CD14-positive monocyte (primary cell): Measurements from ENCODE around the gene MYNN. TPM values are rescaled to one million over a fixed set of nuclear protein-coding genes. Genes with fewer than 3 reads are reported as not detected.

Experiments used
- DNase-seq, 3 donors: peaks; one replicate each; pipeline ENCODE4 v3.0.0-alpha.2; 2011 to 2022
- H2AFZ ChIP-seq: 2 replicates; pipeline ENCODE4 v1.6.0; 2012; ENCODE audit warnings: mild to moderate bottlenecking, low read depth, low read length, inconsistent platforms; ENCODE audit not compliant: insufficient read depth, poor library complexity, severe bottlenecking
- H3K27ac ChIP-seq, 2 donors: 1 replicate in 1 of 2; 2 replicates in 1 of 2; pipeline ENCODE4 v1.5.1; 2012 to 2013; ENCODE audit warnings: low read length in 2 of 2, control low read depth in 1 of 2, inconsistent platforms in 1 of 2, low read depth in 1 of 2, mild to moderate bottlenecking in 1 of 2
- H3K27me3 ChIP-seq, 2 donors: one replicate each; pipeline versions ENCODE4 v1.6.0 to v1.6.1; 2011 to 2013; ENCODE audit warnings: low read length in 2 of 2; ENCODE audit not compliant: control insufficient read depth in 2 of 2, insufficient read depth in 2 of 2
- H3K36me3 ChIP-seq, 2 donors: replicated peaks in 1 of 2; 1 replicate in 1 of 2; 2 replicates in 1 of 2; pipeline versions ENCODE4 v1.5.1 to v1.6.1; 2012 to 2013; ENCODE audit warnings: low read length in 2 of 2, control low read depth in 1 of 2, inconsistent platforms in 1 of 2, mild to moderate bottlenecking in 1 of 2; ENCODE audit not compliant: insufficient read depth in 2 of 2, control insufficient read depth in 1 of 2
- H3K4me1 ChIP-seq, 2 donors: 1 replicate in 1 of 2; 2 replicates in 1 of 2; pipeline versions ENCODE4 v1.5.1 to v1.6.1; 2012 to 2013; ENCODE audit warnings: low read length in 2 of 2, control low read depth in 1 of 2, inconsistent platforms in 1 of 2, mild to moderate bottlenecking in 1 of 2, moderate library complexity in 1 of 2; ENCODE audit not compliant: insufficient read depth in 2 of 2, control insufficient read depth in 1 of 2
- H3K4me2 ChIP-seq: replicated peaks from 2 replicates; pipeline ENCODE3; 2012; ENCODE audit warnings: low read length, moderate library complexity, mild to moderate bottlenecking; ENCODE audit not compliant: poor library complexity, severe bottlenecking; ENCODE audit errors: extremely low read depth
- H3K4me3 ChIP-seq, 3 experiments: fragments of 200-600 bp in 1 of 3; sonication (generic) in 1 of 3; replicated peaks in 1 of 3; 1 replicate in 2 of 3; 2 replicates in 1 of 3; pipeline ENCODE4 v1.5.1; 2011 to 2013; ENCODE audit warnings: low read length in 3 of 3, mild to moderate bottlenecking in 3 of 3, control low read depth in 2 of 3, low read depth in 2 of 3, inconsistent platforms in 1 of 3, moderate library complexity in 1 of 3
- H3K79me2 ChIP-seq: 2 replicates; pipeline ENCODE4 v1.6.0; 2012; ENCODE audit warnings: mild to moderate bottlenecking, control low read depth, inconsistent platforms, low read length, moderate library complexity; ENCODE audit not compliant: insufficient read depth
- H3K9ac ChIP-seq: 2 replicates; pipeline ENCODE4 v1.6.0; 2017; ENCODE audit warnings: low read length, mild to moderate bottlenecking; ENCODE audit not compliant: insufficient read depth, poor library complexity, severe bottlenecking
- H3K9me3 ChIP-seq, 2 donors: replicated peaks in 1 of 2; 1 replicate in 1 of 2; 2 replicates in 1 of 2; pipeline versions ENCODE4 v1.5.1 to v1.6.1; 2012 to 2013; ENCODE audit warnings: low read length in 2 of 2, control low read depth in 1 of 2; ENCODE audit not compliant: control insufficient read depth in 1 of 2, insufficient read depth in 1 of 2
- H4K20me1 ChIP-seq: 2 replicates; pipeline ENCODE4 v1.6.0; 2012; ENCODE audit warnings: mild to moderate bottlenecking, low read length, control low read depth, moderate library complexity; ENCODE audit not compliant: insufficient read depth
- H3K27ac Mint-ChIP-seq, 7 donors: one replicate each; pipeline ENCODE4 v1.8.0; 2020; ENCODE audit warnings: mild to moderate bottlenecking in 7 of 7, mixed read lengths in 7 of 7, moderate library complexity in 6 of 7, inconsistent platforms in 2 of 7
- H3K27me3 Mint-ChIP-seq, 3 donors: one replicate each; pipeline ENCODE4 v1.8.0; 2021 to 2022; ENCODE audit warnings: low read depth in 3 of 3, mild to moderate bottlenecking in 3 of 3, mixed read lengths in 3 of 3, moderate library complexity in 3 of 3, inconsistent platforms in 1 of 3
- H3K36me3 Mint-ChIP-seq, 2 donors: one replicate each; pipeline ENCODE4 v1.8.0; 2020; ENCODE audit warnings: mixed read lengths in 2 of 2, inconsistent platforms in 1 of 2, mild to moderate bottlenecking in 1 of 2
- H3K4me1 Mint-ChIP-seq: one replicate; pipeline ENCODE4 v1.8.0; 2020; ENCODE audit warnings: mild to moderate bottlenecking, mixed read lengths
- H3K4me3 Mint-ChIP-seq, 2 donors: one replicate each; pipeline ENCODE4 v1.8.0; 2020; ENCODE audit warnings: mild to moderate bottlenecking in 2 of 2, mixed read lengths in 2 of 2, moderate library complexity in 1 of 2
- H3K9me3 Mint-ChIP-seq, 7 donors: one replicate each; pipeline ENCODE4 v1.8.0; 2020 to 2022; ENCODE audit warnings: mixed read lengths in 7 of 7, mild to moderate bottlenecking in 6 of 7, moderate library complexity in 6 of 7, inconsistent platforms in 2 of 7
- WGBS: methylation state at CpG from one replicate; pipeline ENCODE4 v1.1.5; 2013; ENCODE audit warnings: missing lambda C conversion rate; ENCODE audit not compliant: insufficient coverage; 5-methylcytosine and 5-hydroxymethylcytosine counted together
- intact Hi-C, 2 donors: fragments of 100-400 bp; cut with micrococcal nuclease; formaldehyde crosslinking; loops; one replicate each; pipeline versions ENCODE4 v1.15.0 to v1.15.1; 2023
- polyA plus RNA-seq, 3 donors: library from polyadenylated mRNA; depleted of rRNA in 1 of 3; unstranded in 2 of 3; stranded (reverse) in 1 of 3; fragments of 300-500 nt in 2 of 3; fragments of >200 nt in 1 of 3; fragmentation: Illumina TruSeq in 2 of 3; gene quantifications; 1 replicate in 2 of 3; 2 replicates in 1 of 3; pipeline ENCODE4 v1.2.3, GENCODE V29; 2012 to 2021
- TF ChIP-seq, protein P1 (sequence below): fragments of 200-600 bp; IDR thresholded peaks from one replicate; pipeline ENCODE4 v1.8.0; 2022; ENCODE audit warnings: antibody characterized with exemption, mild to moderate bottlenecking

Gene MYNN
- polyA plus RNA-seq, 3 donors, result 6.3 to 9.0 (median 8.7) TPM

DNA sequence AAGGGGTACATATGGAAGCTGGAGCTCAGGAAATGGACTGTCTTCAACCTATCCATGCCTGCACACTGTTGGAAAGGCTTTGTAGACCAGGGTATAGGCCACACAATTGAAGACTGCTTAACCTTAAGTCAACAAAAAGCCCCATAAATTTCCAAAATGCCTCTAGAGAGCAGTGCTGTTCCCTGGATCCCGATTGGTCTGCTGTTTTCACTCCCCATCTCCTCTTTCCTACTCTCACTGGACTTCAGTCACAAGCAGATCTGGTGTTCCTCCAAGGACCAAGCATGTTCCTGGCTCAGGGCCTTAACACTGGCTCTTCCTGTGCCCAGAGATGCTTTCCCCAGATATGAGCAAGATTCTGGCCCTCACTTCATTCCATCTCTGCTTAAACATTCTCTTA is 62.3 kb downstream of the MYNN start:
- no peak overlapping the region for H3K27ac Mint-ChIP-seq

DNA sequence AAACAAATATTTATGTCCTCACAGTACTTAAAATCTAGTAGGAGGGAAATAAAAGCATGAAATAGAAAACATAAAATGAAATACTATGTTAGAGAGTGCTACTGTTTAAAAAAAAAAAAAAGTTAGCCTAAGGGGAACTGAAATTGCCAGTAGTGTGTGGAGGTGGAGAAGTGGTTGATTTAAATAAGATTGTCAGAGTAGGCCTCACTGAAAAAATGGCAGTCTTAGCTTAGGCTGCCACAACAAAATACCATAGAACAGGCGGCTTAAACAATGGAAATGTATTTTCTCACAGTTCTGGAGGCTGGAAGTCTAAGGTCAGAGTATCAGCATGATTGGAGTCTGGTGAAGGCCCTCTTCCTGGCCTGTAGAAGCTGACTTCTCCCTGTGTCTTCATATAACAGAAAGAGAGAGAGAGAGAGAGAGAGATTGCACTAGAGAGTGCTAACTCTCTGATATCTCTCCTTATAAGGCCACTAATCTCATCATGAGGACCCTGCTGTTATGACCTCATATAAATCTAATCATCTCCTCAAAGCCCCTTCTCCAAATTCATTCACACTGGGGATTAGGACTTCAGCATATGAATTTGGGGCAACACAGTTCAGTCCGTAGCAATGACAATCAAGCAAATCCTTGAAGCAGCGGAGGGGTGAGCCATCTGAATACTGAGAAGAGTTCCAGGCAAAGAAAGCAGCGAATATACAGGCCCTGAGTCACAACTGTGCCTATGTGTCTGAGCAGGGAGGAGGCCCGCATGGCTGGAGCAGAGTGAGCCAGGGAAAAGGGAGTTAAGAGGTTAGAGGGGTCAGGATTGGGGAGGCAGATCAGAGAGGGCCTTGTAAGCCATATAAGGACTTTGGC is 63.1 kb downstream of the MYNN start:
- H4K20me1 ChIP-seq, result no peaks in the 10 kb centered on the region
- intact Hi-C loops, result no loop called here
- H3K4me3 ChIP-seq, result no peak overlapping the region
- peaks cover 0 to 3% of the 10 kb centered on the region in 2 donors for H3K4me1 ChIP-seq
- DNase-seq, result no peak
- H3K27ac ChIP-seq, result no peak overlapping the region
- no peak overlapping the region for H3K9ac ChIP-seq
- Mint-ChIP-seq H3K36me3 (no peaks in the 10 kb centered on the region), H3K4me1 (peaks cover 13% of the 10 kb centered on the region), H3K27ac (peak overlapping the region in 3 of 7 donors; percentile 3 to 33 (median 7)), H3K4me3 (no peak overlapping the region), H3K9me3 (no peaks in the 10 kb centered on the region), H3K27me3 (peaks cover 2 to 6% (median 3%) of the 10 kb centered on the region in 3 donors)
- H3K27me3 ChIP-seq, result no peaks in the 10 kb centered on the region
- H2AFZ ChIP-seq, result no peak overlapping the region
- TF ChIP-seq, protein P1, sequence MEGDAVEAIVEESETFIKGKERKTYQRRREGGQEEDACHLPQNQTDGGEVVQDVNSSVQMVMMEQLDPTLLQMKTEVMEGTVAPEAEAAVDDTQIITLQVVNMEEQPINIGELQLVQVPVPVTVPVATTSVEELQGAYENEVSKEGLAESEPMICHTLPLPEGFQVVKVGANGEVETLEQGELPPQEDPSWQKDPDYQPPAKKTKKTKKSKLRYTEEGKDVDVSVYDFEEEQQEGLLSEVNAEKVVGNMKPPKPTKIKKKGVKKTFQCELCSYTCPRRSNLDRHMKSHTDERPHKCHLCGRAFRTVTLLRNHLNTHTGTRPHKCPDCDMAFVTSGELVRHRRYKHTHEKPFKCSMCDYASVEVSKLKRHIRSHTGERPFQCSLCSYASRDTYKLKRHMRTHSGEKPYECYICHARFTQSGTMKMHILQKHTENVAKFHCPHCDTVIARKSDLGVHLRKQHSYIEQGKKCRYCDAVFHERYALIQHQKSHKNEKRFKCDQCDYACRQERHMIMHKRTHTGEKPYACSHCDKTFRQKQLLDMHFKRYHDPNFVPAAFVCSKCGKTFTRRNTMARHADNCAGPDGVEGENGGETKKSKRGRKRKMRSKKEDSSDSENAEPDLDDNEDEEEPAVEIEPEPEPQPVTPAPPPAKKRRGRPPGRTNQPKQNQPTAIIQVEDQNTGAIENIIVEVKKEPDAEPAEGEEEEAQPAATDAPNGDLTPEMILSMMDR, result no peak
- H3K9me3 ChIP-seq, result no peaks in the 10 kb centered on the region
- WGBS, result 93% methylated on average over 3 of the region's 5 CpGs
- no peaks in the 10 kb centered on the region for H3K36me3 ChIP-seq
- H3K79me2 ChIP-seq, result no peaks in the 10 kb centered on the region
- H3K4me2 ChIP-seq, result no peak overlapping the region

More for the DNA sequence above, 62.3 kb downstream of the MYNN start:
- Histone ChIP-seq H3K79me2 (no peaks in the 10 kb centered on the region), H4K20me1 (no peaks in the 10 kb centered on the region), H3K9ac (no peak overlapping the region), H3K9me3 (no peaks in the 10 kb centered on the region), H3K36me3 (no peaks in the 10 kb centered on the region), H3K4me2 (no peak overlapping the region), H3K4me3 (no peak overlapping the region), H2AFZ (no peak overlapping the region), H3K27ac (no peak overlapping the region), H3K27me3 (no peaks in the 10 kb centered on the region), H3K4me1 (peaks cover 0 to 3% of the 10 kb centered on the region in 2 donors)
- Mint-ChIP-seq H3K36me3 (no peaks in the 10 kb centered on the region), H3K27me3 (peaks cover 0 to 6% (median 3%) of the 10 kb centered on the region in 3 donors), H3K4me1 (peaks cover 13% of the 10 kb centered on the region), H3K4me3 (no peak overlapping the region), H3K9me3 (no peaks in the 10 kb centered on the region)
- no peak for DNase-seq
- TF ChIP-seq, protein P1, result no peak
- 100% methylated on average over 1 of the region's 1 CpG for WGBS
- intact Hi-C loops, result no loop called here
